Keratinocyte (primary cell): ENCODE data around the gene VPS35L. TPM values are rescaled to one million over a fixed set of nuclear protein-coding genes. Genes with fewer than 3 reads are reported as not detected.

Experiments
- DNase-seq: peaks from one replicate; pipeline ENCODE4 v3.0.0-alpha.2; 2011; ENCODE audit warnings: low read depth, missing footprints, low spot score
- FAIRE-seq: peaks from 2 replicates; lab custom pipeline; 2011; peaks lifted over from hg19 to GRCh38; lab: Jason Lieb, UNC
- H2AFZ ChIP-seq: 2 replicates; pipeline ENCODE4 v1.6.0; 2012; ENCODE audit warnings: low read length, control low read depth, inconsistent platforms; ENCODE audit not compliant: control insufficient read depth
- H3K27ac ChIP-seq: 2 replicates; pipeline ENCODE4 v1.5.1; 2011; ENCODE audit warnings: low read length; ENCODE audit not compliant: control insufficient read depth, insufficient read depth
- H3K27me3 ChIP-seq: 3 replicates; pipeline ENCODE4 v1.6.0; 2011; ENCODE audit warnings: low read length; ENCODE audit not compliant: control insufficient read depth, insufficient read depth; ENCODE audit errors: extremely low read depth
- H3K36me3 ChIP-seq, 2 experiments: 2 replicates in 1 of 2; 3 replicates in 1 of 2; pipeline ENCODE4 v1.5.1; 2011; ENCODE audit warnings: low read length in 2 of 2, mild to moderate bottlenecking in 1 of 2; ENCODE audit not compliant: control insufficient read depth in 2 of 2, insufficient read depth in 2 of 2; ENCODE audit errors: extremely low read depth in 1 of 2
- H3K4me1 ChIP-seq: 3 replicates; pipeline ENCODE4 v1.5.1; 2011; ENCODE audit warnings: low read length; ENCODE audit not compliant: control insufficient read depth, insufficient read depth; ENCODE audit errors: extremely low read depth
- H3K4me2 ChIP-seq: 3 replicates; pipeline ENCODE4 v1.6.0; 2011; ENCODE audit warnings: low read depth, low read length; ENCODE audit not compliant: control insufficient read depth, insufficient read depth; ENCODE audit errors: extremely low read depth
- H3K4me3 ChIP-seq, 3 experiments: fragments of 200-600 bp in 1 of 3; sonication (generic) in 1 of 3; 2 replicates in 2 of 3; 3 replicates in 1 of 3; pipeline ENCODE4 v1.5.1; 2011 to 2016; ENCODE audit warnings: low read length in 3 of 3, mild to moderate bottlenecking in 3 of 3, control low read depth in 2 of 3, inconsistent platforms in 1 of 3, low read depth in 1 of 3, mixed read lengths in 1 of 3, mixed run types in 1 of 3, moderate library complexity in 1 of 3; ENCODE audit not compliant: control insufficient read depth in 2 of 3, insufficient read depth in 2 of 3; ENCODE audit errors: extremely low read depth in 1 of 3
- H3K79me2 ChIP-seq: 2 replicates; pipeline ENCODE4 v1.6.0; 2012; ENCODE audit warnings: low read length; ENCODE audit not compliant: control insufficient read depth, insufficient read depth
- H3K9ac ChIP-seq: 3 replicates; pipeline ENCODE4 v1.6.0; 2011; ENCODE audit warnings: low read length; ENCODE audit not compliant: control insufficient read depth, insufficient read depth; ENCODE audit errors: extremely low read depth
- H3K9me1 ChIP-seq: 3 replicates; pipeline ENCODE4 v1.6.0; 2011; ENCODE audit warnings: low read length; ENCODE audit not compliant: control insufficient read depth, insufficient read depth; ENCODE audit errors: extremely low read depth
- H3K9me3 ChIP-seq: 2 replicates; pipeline ENCODE4 v1.5.1; 2012; ENCODE audit warnings: low read depth, low read length; ENCODE audit not compliant: control insufficient read depth
- H4K20me1 ChIP-seq: 3 replicates; pipeline ENCODE4 v1.6.0; 2011; ENCODE audit warnings: low read length; ENCODE audit not compliant: control insufficient read depth, insufficient read depth; ENCODE audit errors: extremely low read depth
- CTCF ChIP-seq, 3 experiments: IDR thresholded peaks in 1 of 3; conservative IDR thresholded peaks in 1 of 3; optimal IDR thresholded peaks in 1 of 3; 2 replicates in 2 of 3; 3 replicates in 1 of 3; pipeline versions ENCODE3 to v1.5.1; 2011; ENCODE audit warnings: low read length in 3 of 3, mild to moderate bottlenecking in 3 of 3, moderate library complexity in 2 of 3, control low read depth in 1 of 3, inconsistent platforms in 1 of 3; ENCODE audit not compliant: insufficient read depth in 2 of 3; ENCODE audit errors: extremely low read depth in 1 of 3
- EZH2 ChIP-seq: IDR thresholded peaks from one replicate; pipeline ENCODE4 v1.6.1; 2012; ENCODE audit warnings: inconsistent platforms, mild to moderate bottlenecking, low read length, moderate library complexity
- dilution Hi-C: fragments of 300-500 bp; cut with MboI; formaldehyde crosslinking; loops from one replicate; pipeline ENCODE4 v1.7.0; 2020; ENCODE audit warnings: low sequenced_read_pairs; ENCODE audit not compliant: extremely low pct_ligation_motif_present
- polyA plus RNA-seq, 5 experiments: library from polyadenylated mRNA; depleted of rRNA in 3 of 5; stranded (reverse) in 3 of 5; stranded (forward) in 1 of 5; unstranded in 1 of 5; fragments of >200 nt; gene quantifications; 1 replicate in 1 of 5; 2 replicates in 3 of 5; 3 replicates in 1 of 5; pipeline versions ENCODE4 v1.2.1 to v1.2.3, GENCODE V29; 2011 to 2012; ENCODE audit warnings: missing spikeins in 2 of 5, low read depth in 1 of 5, low replicate concordance in 1 of 5

The VPS35L gene
- polyA plus RNA-seq, 1 donor (not counting 4 experiments of a cell fraction or from before 2014, with no cell fraction given): 22.1 TPM

DNA sequence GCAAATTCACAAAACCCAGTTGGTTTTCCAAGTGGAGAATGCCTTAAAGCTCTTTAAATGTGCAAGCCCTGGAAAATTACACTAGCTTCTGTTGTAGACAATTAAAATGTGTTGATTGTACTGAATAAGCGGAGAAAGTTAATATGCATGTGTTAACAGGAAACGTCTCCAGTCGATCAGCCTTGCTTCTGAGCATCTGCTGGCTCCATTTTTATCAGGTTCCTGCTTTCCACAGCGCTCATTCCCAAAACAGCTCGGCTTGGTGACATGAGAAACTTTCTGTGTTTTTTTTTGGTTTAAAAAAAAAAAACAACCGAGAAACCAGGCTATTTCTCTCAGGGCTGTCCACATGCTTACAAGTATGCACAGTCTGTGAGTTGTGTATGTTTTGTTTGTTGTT lies 60.7 kb downstream of the VPS35L start:
- Histone ChIP-seq H3K27ac (no peak overlapping the region), H4K20me1 (no peaks in the 10 kb centered on the region), H3K79me2 (no peaks in the 10 kb centered on the region), H3K4me2 (no peak overlapping the region), H3K9me3 (no peaks in the 10 kb centered on the region), H3K9me1 (no peaks in the 10 kb centered on the region), H2AFZ (no peak overlapping the region), H3K36me3 (peaks cover 0 to 1% of the 10 kb centered on the region in 2 experiments), H3K27me3 (no peaks in the 10 kb centered on the region), H3K9ac (no peak overlapping the region), H3K4me1 (no peaks in the 10 kb centered on the region), H3K4me3 (no peak overlapping the region)
- no peak for TF ChIP-seq EZH2
- TF ChIP-seq CTCF (optimal IDR thresholded peaks at IDR 0.05 in 1 of 3, IDR thresholded peaks at IDR 0.05 in 1 of 3, conservative IDR thresholded peaks at IDR 0.05 in 1 of 3; ENCODE audit: extremely low read depth in 1 of 3, insufficient read depth in 2 of 3, low read length in 3 of 3): no peak
- DNase-seq: no peak
- dilution Hi-C loops: loop anchor here (10.0 kb wide), 1 partner anchor 269 kb away; the partner anchor contains the start of gene GPRC5B
- FAIRE-seq: no peak

DNA sequence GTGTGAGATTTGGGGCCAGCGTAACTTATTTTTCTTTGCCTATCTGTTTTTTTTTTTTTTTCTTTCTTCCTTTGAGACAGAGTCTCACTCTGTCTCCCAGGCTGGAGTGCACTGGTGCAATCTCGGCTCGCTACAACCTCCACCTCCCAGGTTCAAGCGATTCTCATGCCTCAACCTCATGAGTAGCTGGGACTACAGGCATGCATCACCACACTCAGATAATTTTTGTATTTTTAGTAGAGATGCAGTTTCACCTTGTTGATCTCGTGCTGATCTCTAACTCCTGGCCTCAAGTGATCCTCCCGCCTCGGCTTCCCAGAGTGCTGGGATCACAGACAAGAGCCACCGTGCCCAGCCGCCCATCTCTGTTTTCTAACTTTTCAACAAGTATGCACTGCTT lies 63.4 kb downstream of the VPS35L start:
- no peak overlapping the region for H3K4me2 ChIP-seq
- DNase-seq: no peak
- H3K9me1 ChIP-seq: no peaks in the 10 kb centered on the region
- no peak for FAIRE-seq
- no peaks in the 10 kb centered on the region for H4K20me1 ChIP-seq
- no peaks in the 10 kb centered on the region for H3K27me3 ChIP-seq
- no peaks in the 10 kb centered on the region for H3K36me3 ChIP-seq
- H3K27ac ChIP-seq: no peak overlapping the region
- H2AFZ ChIP-seq: no peak overlapping the region
- dilution Hi-C loops: loop anchor here (10.0 kb wide), 1 partner anchor 266 kb away; the partner anchor contains the start of gene GPRC5B
- no peaks in the 10 kb centered on the region for H3K79me2 ChIP-seq
- no peaks in the 10 kb centered on the region for H3K9me3 ChIP-seq
- H3K9ac ChIP-seq: no peak overlapping the region
- no peak for TF ChIP-seq CTCF (optimal IDR thresholded peaks at IDR 0.05 in 1 of 3, IDR thresholded peaks at IDR 0.05 in 1 of 3, conservative IDR thresholded peaks at IDR 0.05 in 1 of 3; ENCODE audit: extremely low read depth in 1 of 3, insufficient read depth in 2 of 3, low read length in 3 of 3)
- TF ChIP-seq EZH2: no peak
- no peak overlapping the region for H3K4me3 ChIP-seq
- no peaks in the 10 kb centered on the region for H3K4me1 ChIP-seq
